RWPE1 (cell line): Measurements from ENCODE around the gene RTF2.

ENCODE experiments used
- CTCF ChIA-PET: fragments of 350-600 bp; sonication (Branson Sonifier 250); formaldehyde crosslinking; extraction: SDS; loops from one replicate; lab custom pipeline; 2021; lab: Yijun Ruan, JAX
- POLR2A ChIA-PET: fragments of 400-600 bp; formaldehyde crosslinking; extraction: SDS; loops from one replicate; lab custom pipeline; 2020; ENCODE audit warnings: antibody characterized with exemption; ENCODE audit not compliant: low non-redundant PET; lab: Yijun Ruan, JAX
- DNase-seq: peaks from one replicate; pipeline ENCODE4 v3.0.0; 2012; ENCODE audit warnings: low spot score
- H3K27ac ChIP-seq: fragments of 450-650 bp; 2 replicates; pipeline ENCODE4 v1.5.1; 2017
- CTCF ChIP-seq: fragments of 450-650 bp; conservative IDR thresholded peaks from 2 replicates; pipeline ENCODE4 v1.5.1; 2017; ENCODE audit warnings: low read depth, mild to moderate bottlenecking

Gene RTF2

GRCh38 chr20:56506103-56506502, 37.7 kb downstream of the RTF2 start:
- H3K27ac ChIP-seq = no peak overlapping the region
- ChIA-PET CTCF (interaction anchor here (0.6 to 1.6 kb wide), 2 partner anchors 10 to 45 kb away, joined by 3 to 4 read pairs; no protein-coding TSS in a partner anchor), POLR2A (no interaction called here)
- no peak for TF ChIP-seq CTCF
- no peak for DNase-seq

GRCh38 chr20:56511926-56512325, 43.5 kb downstream of the RTF2 start:
- no peak overlapping the region for H3K27ac ChIP-seq
- ChIA-PET POLR2A (no interaction called here), CTCF (no interaction called here)
- no peak for TF ChIP-seq CTCF
- DNase-seq = no peak

- ChIA-PET POLR2A (no interaction called here), CTCF (interaction anchor here (0.6 to 0.7 kb wide), 3 partner anchors 29 to 510 kb away, joined by 3 to 5 read pairs (median 4); no protein-coding TSS in a partner anchor)
- TF ChIP-seq CTCF = no peak
- H3K27ac ChIP-seq = no peak overlapping the region
- no peak for DNase-seq
Observed at GRCh38 chr20:56513161-56514150, 45.0 kb downstream of the RTF2 start.

GRCh38 chr20:56516631-56517030, 48.2 kb downstream of the RTF2 start:
- ChIA-PET CTCF (interaction anchor here (0.7 to 0.9 kb wide), 3 partner anchors 11 to 999 kb away, joined by 3 to 4 read pairs (median 4); no protein-coding TSS in a partner anchor), POLR2A (no interaction called here)
- no peak overlapping the region for H3K27ac ChIP-seq
- no peak for TF ChIP-seq CTCF
- no peak for DNase-seq

- CTCF ChIA-PET = no interaction called here
Observed at GRCh38 chr20:56517211-56517610, 48.8 kb downstream of the RTF2 start.

More at GRCh38 chr20:56517211-56517610, 48.8 kb downstream of the RTF2 start:
- H3K27ac ChIP-seq = no peak overlapping the region
- no peak for TF ChIP-seq CTCF
- no peak for DNase-seq
- POLR2A ChIA-PET = no interaction called here
